ENCODE measurements around the gene ASB15. TPM values are rescaled to one million over a fixed set of nuclear protein-coding genes. Genes with fewer than 3 reads are reported as not detected.
A peak's percentile ranks its signal among the peaks of the same experiment; 100 is the strongest.

ASB15 gene
- total RNA-seq, 1 donor: not detected

- Histone ChIP-seq H4K20me1 (ENCODE audit: insufficient read depth, low read length) (peaks cover 2% of the 10 kb centered on the region), H3K27ac (ENCODE audit: low read depth, low read length) (no peak overlapping the region)
These were observed 81.1 kb downstream of the ASB15 start for GRCh38 chr7:123682690-123683089.

GRCh38 chr7:123687161-123687560, 85.5 kb downstream of the ASB15 start:
- H3K27ac ChIP-seq (ENCODE audit: low read depth, low read length): no peak overlapping the region
- no peak overlapping the region for H3K4me2 ChIP-seq (ENCODE audit: insufficient read depth, low read length)
- no peaks in the 10 kb centered on the region for H3K27me3 ChIP-seq (ENCODE audit: insufficient read depth, low read length)
- peaks cover 11% of the 10 kb centered on the region for H3K36me3 ChIP-seq (ENCODE audit: insufficient read depth, low read length)
- H3K4me1 ChIP-seq (ENCODE audit: insufficient read depth, low read length): peaks cover 4% of the 10 kb centered on the region
- DNase-seq (ENCODE audit: insufficient read length, low spot score, missing footprints): no peak
- H3K4me3 ChIP-seq (ENCODE audit: insufficient read depth, low read length): no peak overlapping the region
- no peaks in the 10 kb centered on the region for H3K79me2 ChIP-seq (ENCODE audit: insufficient read depth, low read length)
- H3K9me3 ChIP-seq (ENCODE audit: low read depth, low read length): no peaks in the 10 kb centered on the region
- no peaks in the 10 kb centered on the region for H4K20me1 ChIP-seq (ENCODE audit: insufficient read depth, low read length)
- TF ChIP-seq CTCF (IDR thresholded peaks at IDR 0.05; ENCODE audit: extremely low read depth, low read depth, low read length): no peak
- no peak overlapping the region for H2AFZ ChIP-seq (ENCODE audit: low read length)

More at GRCh38 chr7:123682690-123683089, 81.1 kb downstream of the ASB15 start:
- no peak overlapping the region for H3K4me2 ChIP-seq (ENCODE audit: insufficient read depth, low read length)
- no peaks in the 10 kb centered on the region for H3K9me3 ChIP-seq (ENCODE audit: low read depth, low read length)
- peaks cover 4% of the 10 kb centered on the region for H3K4me1 ChIP-seq (ENCODE audit: insufficient read depth, low read length)
- peaks cover 8% of the 10 kb centered on the region for H3K36me3 ChIP-seq (ENCODE audit: insufficient read depth, low read length)
- no peaks in the 10 kb centered on the region for H3K27me3 ChIP-seq (ENCODE audit: insufficient read depth, low read length)
- peak; percentile 62 for TF ChIP-seq CTCF (IDR thresholded peaks at IDR 0.05; ENCODE audit: extremely low read depth, low read depth, low read length)
- H3K4me3 ChIP-seq (ENCODE audit: insufficient read depth, low read length): no peak overlapping the region
- no peaks in the 10 kb centered on the region for H3K79me2 ChIP-seq (ENCODE audit: insufficient read depth, low read length)
- DNase-seq (ENCODE audit: insufficient read length, low spot score, missing footprints): no peak
- no peak overlapping the region for H2AFZ ChIP-seq (ENCODE audit: low read length)

GRCh38 chr7:123687727-123688126, 86.1 kb downstream of the ASB15 start:
- H3K79me2 ChIP-seq (ENCODE audit: insufficient read depth, low read length): no peaks in the 10 kb centered on the region
- H3K36me3 ChIP-seq (ENCODE audit: insufficient read depth, low read length): peaks cover 16% of the 10 kb centered on the region
- H3K4me2 ChIP-seq (ENCODE audit: insufficient read depth, low read length): no peak overlapping the region
- no peaks in the 10 kb centered on the region for H4K20me1 ChIP-seq (ENCODE audit: insufficient read depth, low read length)
- H3K4me1 ChIP-seq (ENCODE audit: insufficient read depth, low read length): peaks cover 4% of the 10 kb centered on the region
- H3K27me3 ChIP-seq (ENCODE audit: insufficient read depth, low read length): no peaks in the 10 kb centered on the region
- no peak for TF ChIP-seq CTCF (IDR thresholded peaks at IDR 0.05; ENCODE audit: extremely low read depth, low read depth, low read length)
- DNase-seq (ENCODE audit: insufficient read length, low spot score, missing footprints): no peak
- H3K27ac ChIP-seq (ENCODE audit: low read depth, low read length): no peak overlapping the region
- no peak overlapping the region for H2AFZ ChIP-seq (ENCODE audit: low read length)
- H3K9me3 ChIP-seq (ENCODE audit: low read depth, low read length): no peaks in the 10 kb centered on the region
- H3K4me3 ChIP-seq (ENCODE audit: insufficient read depth, low read length): no peak overlapping the region

Other genes with a start within 250 kb of the ASB15 start
- gene IQUB, start 67.2 kb upstream of the ASB15 start, total RNA-seq: 0.72 and 0.88 TPM in 2 replicates
- 25.7 and 30.6 TPM in 2 replicates for gene NDUFA5, start 44.0 kb upstream of the ASB15 start, total RNA-seq
- gene LMOD2, start 54.0 kb downstream of the ASB15 start, total RNA-seq: not detected in 2 replicates
- gene WASL, start 147.2 kb downstream of the ASB15 start, total RNA-seq: 23.2 and 24.5 TPM in 2 replicates
- not detected in 2 replicates for gene HYAL4, start 243.3 kb downstream of the ASB15 start, total RNA-seq